ENCODE data around the gene GLYATL1.

Gene GLYATL1

DNA sequence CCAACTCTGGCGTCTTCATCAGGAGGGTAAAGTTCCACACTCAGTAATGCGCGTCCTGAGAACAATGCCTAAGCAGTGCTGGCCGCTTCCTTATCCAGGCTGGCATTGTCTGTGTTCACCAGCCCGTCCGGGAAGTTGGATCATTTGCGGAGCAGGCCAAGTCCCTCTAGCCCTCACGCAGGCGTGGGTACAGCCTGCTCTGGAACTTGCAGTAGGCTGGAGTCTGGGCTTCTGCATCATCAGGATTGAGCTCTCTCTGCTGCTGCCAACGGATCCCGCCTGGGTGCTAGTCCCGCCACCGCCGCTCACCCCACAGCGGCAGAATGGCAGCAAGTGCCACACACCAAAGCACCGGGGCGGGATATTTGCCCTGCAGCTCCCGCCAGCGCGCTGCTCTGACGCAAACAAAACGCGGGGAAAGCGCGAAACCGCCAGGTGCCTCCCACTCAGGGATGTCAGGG, 29.0 kb downstream of the GLYATL1 start:
- no CpG with 5 or more reads among the region's 26 CpGs for WGBS, 2 donors (ENCODE audit: extremely low coverage in 2 of 2, insufficient read length in 2 of 2, insufficient replicate concordance in 1 of 2)
- Histone ChIP-seq H3K9ac (ENCODE audit: low read depth, low read length, poor library complexity) (no peak overlapping the region), H3K18ac (ENCODE audit: low read length) (peak overlapping the region; percentile 42), H3K9me3 (replicated peaks in 1 of 2; ENCODE audit: control insufficient read depth in 2 of 2, insufficient read depth in 1 of 2, low read depth in 1 of 2, low read length in 2 of 2) (no peaks in the 10 kb centered on the region), H2BK5ac (ENCODE audit: low read length) (no peak overlapping the region), H3K4me2 (ENCODE audit: insufficient read depth, low read length, poor library complexity, severe bottlenecking) (no peak overlapping the region), H3K36me3 (replicated peaks in 1 of 2; ENCODE audit: control insufficient read depth in 2 of 2, insufficient read depth in 2 of 2, low read length in 2 of 2) (no peaks in the 10 kb centered on the region), H3K14ac (ENCODE audit: low read length) (peak overlapping the region; percentile 42), H2AK5ac (ENCODE audit: low read depth, low read length) (no peak overlapping the region), H2BK120ac (ENCODE audit: low read depth, low read length) (no peak overlapping the region), H2AFZ (ENCODE audit: low read length) (no peak overlapping the region), H3K4me3 (ENCODE audit: low read length in 2 of 2) (no peak overlapping the region), H3K79me1 (ENCODE audit: low read depth, low read length) (no peaks in the 10 kb centered on the region), H2BK15ac (ENCODE audit: low read length) (no peak overlapping the region), H3K4me1 (ENCODE audit: control insufficient read depth in 2 of 2, insufficient read depth in 1 of 2, low read depth in 1 of 2, low read length in 2 of 2) (peaks cover 0 to 2% of the 10 kb centered on the region in 2 donors), H2BK12ac (ENCODE audit: low read length) (no peak overlapping the region), H3K23ac (ENCODE audit: low read depth, low read length, poor library complexity) (peak overlapping the region; percentile 27), H4K91ac (ENCODE audit: low read depth, low read length, poor library complexity) (no peak overlapping the region), H3K4ac (ENCODE audit: low read length) (no peak overlapping the region), H3K27me3 (ENCODE audit: control insufficient read depth in 3 of 3, insufficient read depth in 3 of 3, low read depth in 1 of 3, low read length in 3 of 3) (peaks cover 0 to 4% (median 0%) of the 10 kb centered on the region in 3 experiments), H4K8ac (ENCODE audit: low read depth, low read length) (no peak overlapping the region), H3K27ac (replicated peaks; ENCODE audit: low read length) (no peak overlapping the region)
- no peak for DNase-seq (ENCODE audit: low spot score)

DNA sequence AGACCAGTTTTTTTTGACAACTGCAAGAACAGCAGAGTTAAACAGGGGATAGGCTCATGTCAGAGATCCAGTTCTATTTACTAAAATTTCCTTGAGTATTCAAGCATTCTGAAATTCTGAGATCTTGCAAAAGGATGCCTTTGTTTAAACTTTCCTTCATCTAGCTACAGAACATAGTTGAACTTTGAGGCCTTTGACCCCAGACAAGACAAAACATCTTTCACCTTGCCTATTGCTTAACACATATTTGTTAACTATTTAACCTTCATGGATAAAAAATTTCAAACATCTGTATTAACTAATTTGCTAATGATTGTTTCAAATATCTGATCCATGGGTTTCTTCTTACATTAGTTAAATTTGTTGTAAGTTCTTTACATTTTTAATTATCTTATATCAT, 38.2 kb downstream of the GLYATL1 start:
- Histone ChIP-seq H3K4me3 (ENCODE audit: low read length in 2 of 2) (no peak overlapping the region), H2BK12ac (ENCODE audit: low read length) (no peak overlapping the region), H2AFZ (ENCODE audit: low read length) (no peak overlapping the region), H3K79me1 (ENCODE audit: low read depth, low read length) (no peaks in the 10 kb centered on the region), H4K8ac (ENCODE audit: low read depth, low read length) (no peak overlapping the region), H3K4ac (ENCODE audit: low read length) (no peak overlapping the region), H3K18ac (ENCODE audit: low read length) (no peak overlapping the region), H3K4me1 (ENCODE audit: control insufficient read depth in 2 of 2, insufficient read depth in 1 of 2, low read depth in 1 of 2, low read length in 2 of 2) (no peaks in the 10 kb centered on the region), H3K9me3 (replicated peaks in 1 of 2; ENCODE audit: control insufficient read depth in 2 of 2, insufficient read depth in 1 of 2, low read depth in 1 of 2, low read length in 2 of 2) (no peaks in the 10 kb centered on the region), H3K4me2 (ENCODE audit: insufficient read depth, low read length, poor library complexity, severe bottlenecking) (no peak overlapping the region), H3K27me3 (ENCODE audit: control insufficient read depth in 3 of 3, insufficient read depth in 3 of 3, low read depth in 1 of 3, low read length in 3 of 3) (no peaks in the 10 kb centered on the region), H3K23ac (ENCODE audit: low read depth, low read length, poor library complexity) (no peak overlapping the region), H2AK5ac (ENCODE audit: low read depth, low read length) (no peak overlapping the region), H3K14ac (ENCODE audit: low read length) (no peak overlapping the region), H3K9ac (ENCODE audit: low read depth, low read length, poor library complexity) (no peak overlapping the region), H4K91ac (ENCODE audit: low read depth, low read length, poor library complexity) (no peak overlapping the region), H2BK15ac (ENCODE audit: low read length) (no peak overlapping the region), H2BK120ac (ENCODE audit: low read depth, low read length) (no peak overlapping the region), H3K36me3 (replicated peaks in 1 of 2; ENCODE audit: control insufficient read depth in 2 of 2, insufficient read depth in 2 of 2, low read length in 2 of 2) (no peaks in the 10 kb centered on the region), H2BK5ac (ENCODE audit: low read length) (no peak overlapping the region), H3K27ac (replicated peaks; ENCODE audit: low read length) (no peak overlapping the region)
- no peak for DNase-seq (ENCODE audit: low spot score)

DNA sequence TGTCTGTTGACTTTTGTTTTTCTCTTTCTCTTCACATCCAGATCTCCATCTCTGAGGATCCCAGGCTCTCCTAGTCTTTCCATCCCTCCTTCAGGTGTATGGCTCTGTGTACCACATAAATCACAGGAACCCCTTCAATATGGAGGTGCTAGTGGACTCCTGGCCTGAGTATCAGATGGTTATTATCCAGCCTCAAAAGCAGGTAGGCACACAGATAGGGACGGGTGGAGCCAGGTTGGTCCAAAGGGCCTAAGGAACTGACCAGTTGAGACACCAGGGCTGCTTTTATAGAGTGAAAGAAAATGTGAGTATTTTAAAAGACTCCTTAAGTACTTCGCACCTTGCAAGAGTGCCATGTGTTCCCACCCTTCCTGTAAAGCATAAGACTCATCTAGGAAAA, 39.9 kb downstream of the GLYATL1 start:
- H3K14ac ChIP-seq (ENCODE audit: low read length): no peak overlapping the region
- H2BK5ac ChIP-seq (ENCODE audit: low read length): no peak overlapping the region
- no peak overlapping the region for H2BK120ac ChIP-seq (ENCODE audit: low read depth, low read length)
- no peaks in the 10 kb centered on the region for H3K79me1 ChIP-seq (ENCODE audit: low read depth, low read length)
- H3K27ac ChIP-seq (replicated peaks; ENCODE audit: low read length): no peak overlapping the region
- no peak overlapping the region for H3K23ac ChIP-seq (ENCODE audit: low read depth, low read length, poor library complexity)
- no peaks in the 10 kb centered on the region for H3K9me3 ChIP-seq (replicated peaks in 1 of 2; ENCODE audit: control insufficient read depth in 2 of 2, insufficient read depth in 1 of 2, low read depth in 1 of 2, low read length in 2 of 2)
- no peak overlapping the region for H3K4me2 ChIP-seq (ENCODE audit: insufficient read depth, low read length, poor library complexity, severe bottlenecking)
- no peak overlapping the region for H3K18ac ChIP-seq (ENCODE audit: low read length)
- no peak overlapping the region for H2BK12ac ChIP-seq (ENCODE audit: low read length)
- no peak overlapping the region for H3K9ac ChIP-seq (ENCODE audit: low read depth, low read length, poor library complexity)
- no peaks in the 10 kb centered on the region for H3K27me3 ChIP-seq (ENCODE audit: control insufficient read depth in 3 of 3, insufficient read depth in 3 of 3, low read depth in 1 of 3, low read length in 3 of 3)
- no peak overlapping the region for H2AK5ac ChIP-seq (ENCODE audit: low read depth, low read length)
- H4K91ac ChIP-seq (ENCODE audit: low read depth, low read length, poor library complexity): no peak overlapping the region
- no peak overlapping the region for H4K8ac ChIP-seq (ENCODE audit: low read depth, low read length)
- no peak overlapping the region for H3K4ac ChIP-seq (ENCODE audit: low read length)
- no peaks in the 10 kb centered on the region for H3K4me1 ChIP-seq (ENCODE audit: control insufficient read depth in 2 of 2, insufficient read depth in 1 of 2, low read depth in 1 of 2, low read length in 2 of 2)
- H3K4me3 ChIP-seq (ENCODE audit: low read length in 2 of 2): no peak overlapping the region
- no peak for DNase-seq (ENCODE audit: low spot score)
- H2BK15ac ChIP-seq (ENCODE audit: low read length): no peak overlapping the region
- H2AFZ ChIP-seq (ENCODE audit: low read length): no peak overlapping the region
- no peaks in the 10 kb centered on the region for H3K36me3 ChIP-seq (replicated peaks in 1 of 2; ENCODE audit: control insufficient read depth in 2 of 2, insufficient read depth in 2 of 2, low read length in 2 of 2)
- WGBS, 2 donors (ENCODE audit: extremely low coverage in 2 of 2, insufficient read length in 2 of 2, insufficient replicate concordance in 1 of 2): no CpG with 5 or more reads among the region's 2 CpGs

DNA sequence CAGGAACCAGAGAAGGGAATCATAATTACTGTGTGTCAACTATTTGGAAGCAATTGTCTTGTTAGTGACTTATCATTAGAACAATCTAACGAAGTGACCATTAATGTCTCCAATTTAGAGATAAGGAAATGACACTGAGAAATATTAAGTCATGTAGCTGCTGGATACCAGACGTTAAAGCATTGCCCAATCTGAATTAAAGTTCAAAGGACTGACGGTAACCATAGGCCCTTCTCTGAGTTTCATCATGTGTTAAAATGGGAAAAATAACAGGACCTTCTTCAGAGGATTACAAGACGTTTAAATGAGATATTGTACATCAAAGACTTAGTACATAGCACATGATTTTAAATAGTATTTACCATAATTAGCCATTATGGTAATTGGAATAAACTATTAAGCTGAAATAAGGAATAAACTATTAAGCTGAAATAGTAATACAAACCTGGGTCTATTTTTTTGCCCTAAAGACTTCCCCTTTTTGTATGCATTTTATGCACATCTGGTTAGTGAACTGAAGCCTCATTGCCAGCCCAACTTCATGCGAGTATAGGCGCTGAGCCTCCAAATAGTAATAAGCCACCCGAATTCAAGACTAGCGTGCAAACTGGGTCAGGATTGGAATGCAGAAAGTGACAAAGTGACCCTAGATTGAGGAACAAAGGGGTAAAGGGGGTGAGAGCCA, 41.0 kb downstream of the GLYATL1 start:
- Histone ChIP-seq H3K4ac (ENCODE audit: low read length) (no peak overlapping the region), H3K36me3 (replicated peaks in 1 of 2; ENCODE audit: control insufficient read depth in 2 of 2, insufficient read depth in 2 of 2, low read length in 2 of 2) (no peaks in the 10 kb centered on the region), H4K8ac (ENCODE audit: low read depth, low read length) (no peak overlapping the region), H2BK12ac (ENCODE audit: low read length) (no peak overlapping the region), H2AK5ac (ENCODE audit: low read depth, low read length) (no peak overlapping the region), H3K18ac (ENCODE audit: low read length) (no peak overlapping the region), H3K27ac (replicated peaks; ENCODE audit: low read length) (no peak overlapping the region), H3K4me1 (ENCODE audit: control insufficient read depth in 2 of 2, insufficient read depth in 1 of 2, low read depth in 1 of 2, low read length in 2 of 2) (no peaks in the 10 kb centered on the region), H4K91ac (ENCODE audit: low read depth, low read length, poor library complexity) (no peak overlapping the region), H2BK120ac (ENCODE audit: low read depth, low read length) (no peak overlapping the region), H3K4me3 (ENCODE audit: low read length in 2 of 2) (no peak overlapping the region), H3K9ac (ENCODE audit: low read depth, low read length, poor library complexity) (no peak overlapping the region), H3K9me3 (replicated peaks in 1 of 2; ENCODE audit: control insufficient read depth in 2 of 2, insufficient read depth in 1 of 2, low read depth in 1 of 2, low read length in 2 of 2) (no peaks in the 10 kb centered on the region), H2BK5ac (ENCODE audit: low read length) (no peak overlapping the region), H2BK15ac (ENCODE audit: low read length) (no peak overlapping the region), H3K23ac (ENCODE audit: low read depth, low read length, poor library complexity) (no peak overlapping the region), H3K79me1 (ENCODE audit: low read depth, low read length) (no peaks in the 10 kb centered on the region), H3K4me2 (ENCODE audit: insufficient read depth, low read length, poor library complexity, severe bottlenecking) (no peak overlapping the region), H3K14ac (ENCODE audit: low read length) (no peak overlapping the region), H3K27me3 (ENCODE audit: control insufficient read depth in 3 of 3, insufficient read depth in 3 of 3, low read depth in 1 of 3, low read length in 3 of 3) (no peaks in the 10 kb centered on the region), H2AFZ (ENCODE audit: low read length) (no peak overlapping the region)
- WGBS, 2 donors (ENCODE audit: extremely low coverage in 2 of 2, insufficient read length in 2 of 2, insufficient replicate concordance in 1 of 2): no CpG with 5 or more reads among the region's 8 CpGs
- DNase-seq (ENCODE audit: low spot score): no peak

Data from neuronal stem cell (in vitro differentiated cells).